PC-3 (cell line): Measurements from ENCODE around the gene C19orf47.

Experiments used
- CTCF ChIP-seq: fragments of 300-600 bp; sonication (generic); conservative IDR thresholded peaks from 2 replicates; pipeline ENCODE4 v1.5.1; 2017; ENCODE audit warnings: antibody characterized with exemption, low read depth, mild to moderate bottlenecking, low read length
- EZH2 ChIP-seq: fragments of 300-600 bp; sonication (generic); IDR thresholded peaks from one replicate; pipeline ENCODE4 v1.6.1; 2017; ENCODE audit warnings: antibody characterized with exemption, mild to moderate bottlenecking, low read length; ENCODE audit not compliant: unreplicated experiment

- no peak for TF ChIP-seq CTCF
- no peak for TF ChIP-seq EZH2
Measured at GRCh38 chr19:40348125-40348913, at the start of gene C19orf47, which contains the start of gene PLD3.
